H1 (cell line): ENCODE measurements around the gene CHRNA5. TPM values are rescaled to one million over a fixed set of nuclear protein-coding genes. Genes with fewer than 3 reads are reported as not detected.

Experiments
- POU5F1 ChIP-seq: IDR thresholded peaks from 2 replicates; pipeline ENCODE4 v1.6.1; 2011; ENCODE audit warnings: low read depth, mild to moderate bottlenecking, low read length, moderate library complexity
- RBBP5 ChIP-seq: IDR thresholded peaks from 2 replicates; pipeline ENCODE4 v1.7.1; 2012; ENCODE audit warnings: low read depth, mild to moderate bottlenecking, inconsistent platforms, low read length, moderate library complexity, borderline replicate concordance
- RNF2 ChIP-seq: fragments of 200-900, 300-1000 bp; sonication (generic); IDR thresholded peaks from 2 replicates; pipeline ENCODE4 v1.7.1; 2016; ENCODE audit warnings: borderline replicate concordance, low read depth, mild to moderate bottlenecking, antibody characterized with exemption, low read length; ENCODE audit not compliant: poor library complexity, severe bottlenecking; ENCODE audit errors: missing control alignments
- polyA plus RNA-seq, 7 experiments: library from polyadenylated mRNA; depleted of rRNA in 3 of 7; stranded (reverse) in 5 of 7; unstranded in 2 of 7; fragments of >200 nt in 5 of 7; fragments of 200-250 nt in 2 of 7; gene quantifications; 1 replicate in 5 of 7; 2 replicates in 1 of 7; 4 replicates in 1 of 7; pipeline versions ENCODE4 v1.2.1 to v1.2.3, GENCODE V29; 2011 to 2013; ENCODE audit warnings: missing spikeins in 2 of 7, mixed read lengths in 2 of 7
- total RNA-seq: library from RNA; stranded (reverse); fragmentation: NEBNext Ultra II Directional; extraction: Animal tissue kit (Norgen Biotek cat#: 25700); gene quantifications from 2 replicates; pipeline ENCODE4 v1.2.1, GENCODE V29; 2021
- TF ChIP-seq, protein P1 (sequence below): fragments of 300-600 bp; sonication (generic); IDR thresholded peaks from 2 replicates; pipeline ENCODE4 v1.7.1; 2012; ENCODE audit warnings: low read length, moderate library complexity, mild to moderate bottlenecking, inconsistent platforms; ENCODE audit not compliant: insufficient replicate concordance
- TF ChIP-seq, protein P2 (sequence below): IDR thresholded peaks from 2 replicates; pipeline ENCODE4 v1.6.1; 2012; ENCODE audit warnings: low read length, inconsistent platforms
- TF ChIP-seq, protein P3 (sequence below), 3 experiments: IDR thresholded peaks; 1 replicate in 2 of 3; 2 replicates in 1 of 3; pipeline versions ENCODE4 v1.5.1 to v1.6.1; 2011; ENCODE audit warnings: low read length in 3 of 3, mild to moderate bottlenecking in 3 of 3, inconsistent platforms in 2 of 3, low read depth in 1 of 3, moderate library complexity in 1 of 3; ENCODE audit not compliant: insufficient read depth in 1 of 3; ENCODE audit errors: control extremely low read depth in 1 of 3

CHRNA5 gene
- total and polyA plus RNA-seq, 2 of the 8 experiments (the other 6 are each of a cell fraction or from before 2014, with no cell fraction given): 13.5 to 31.4 TPM

DNA sequence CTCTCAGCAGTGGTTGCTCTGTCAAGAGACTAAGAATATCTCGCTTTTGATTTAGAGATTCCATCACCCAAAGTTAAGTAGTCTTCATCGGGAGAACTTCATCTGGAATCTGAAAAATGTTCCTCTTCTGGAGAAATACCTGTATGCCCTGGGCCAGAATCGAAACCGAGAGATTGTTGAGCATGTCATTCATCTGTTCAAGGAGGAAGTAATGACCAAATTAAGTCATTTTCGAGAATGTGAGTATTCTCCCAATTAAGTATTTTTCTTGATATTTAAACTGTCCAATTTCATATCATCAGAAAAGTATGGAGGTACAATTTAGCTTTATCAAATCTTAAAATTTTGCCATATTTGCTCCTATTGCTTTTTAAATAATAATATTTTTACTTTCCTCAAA is 38.0 kb upstream of the CHRNA5 start (continued):
- TF ChIP-seq, protein P1, sequence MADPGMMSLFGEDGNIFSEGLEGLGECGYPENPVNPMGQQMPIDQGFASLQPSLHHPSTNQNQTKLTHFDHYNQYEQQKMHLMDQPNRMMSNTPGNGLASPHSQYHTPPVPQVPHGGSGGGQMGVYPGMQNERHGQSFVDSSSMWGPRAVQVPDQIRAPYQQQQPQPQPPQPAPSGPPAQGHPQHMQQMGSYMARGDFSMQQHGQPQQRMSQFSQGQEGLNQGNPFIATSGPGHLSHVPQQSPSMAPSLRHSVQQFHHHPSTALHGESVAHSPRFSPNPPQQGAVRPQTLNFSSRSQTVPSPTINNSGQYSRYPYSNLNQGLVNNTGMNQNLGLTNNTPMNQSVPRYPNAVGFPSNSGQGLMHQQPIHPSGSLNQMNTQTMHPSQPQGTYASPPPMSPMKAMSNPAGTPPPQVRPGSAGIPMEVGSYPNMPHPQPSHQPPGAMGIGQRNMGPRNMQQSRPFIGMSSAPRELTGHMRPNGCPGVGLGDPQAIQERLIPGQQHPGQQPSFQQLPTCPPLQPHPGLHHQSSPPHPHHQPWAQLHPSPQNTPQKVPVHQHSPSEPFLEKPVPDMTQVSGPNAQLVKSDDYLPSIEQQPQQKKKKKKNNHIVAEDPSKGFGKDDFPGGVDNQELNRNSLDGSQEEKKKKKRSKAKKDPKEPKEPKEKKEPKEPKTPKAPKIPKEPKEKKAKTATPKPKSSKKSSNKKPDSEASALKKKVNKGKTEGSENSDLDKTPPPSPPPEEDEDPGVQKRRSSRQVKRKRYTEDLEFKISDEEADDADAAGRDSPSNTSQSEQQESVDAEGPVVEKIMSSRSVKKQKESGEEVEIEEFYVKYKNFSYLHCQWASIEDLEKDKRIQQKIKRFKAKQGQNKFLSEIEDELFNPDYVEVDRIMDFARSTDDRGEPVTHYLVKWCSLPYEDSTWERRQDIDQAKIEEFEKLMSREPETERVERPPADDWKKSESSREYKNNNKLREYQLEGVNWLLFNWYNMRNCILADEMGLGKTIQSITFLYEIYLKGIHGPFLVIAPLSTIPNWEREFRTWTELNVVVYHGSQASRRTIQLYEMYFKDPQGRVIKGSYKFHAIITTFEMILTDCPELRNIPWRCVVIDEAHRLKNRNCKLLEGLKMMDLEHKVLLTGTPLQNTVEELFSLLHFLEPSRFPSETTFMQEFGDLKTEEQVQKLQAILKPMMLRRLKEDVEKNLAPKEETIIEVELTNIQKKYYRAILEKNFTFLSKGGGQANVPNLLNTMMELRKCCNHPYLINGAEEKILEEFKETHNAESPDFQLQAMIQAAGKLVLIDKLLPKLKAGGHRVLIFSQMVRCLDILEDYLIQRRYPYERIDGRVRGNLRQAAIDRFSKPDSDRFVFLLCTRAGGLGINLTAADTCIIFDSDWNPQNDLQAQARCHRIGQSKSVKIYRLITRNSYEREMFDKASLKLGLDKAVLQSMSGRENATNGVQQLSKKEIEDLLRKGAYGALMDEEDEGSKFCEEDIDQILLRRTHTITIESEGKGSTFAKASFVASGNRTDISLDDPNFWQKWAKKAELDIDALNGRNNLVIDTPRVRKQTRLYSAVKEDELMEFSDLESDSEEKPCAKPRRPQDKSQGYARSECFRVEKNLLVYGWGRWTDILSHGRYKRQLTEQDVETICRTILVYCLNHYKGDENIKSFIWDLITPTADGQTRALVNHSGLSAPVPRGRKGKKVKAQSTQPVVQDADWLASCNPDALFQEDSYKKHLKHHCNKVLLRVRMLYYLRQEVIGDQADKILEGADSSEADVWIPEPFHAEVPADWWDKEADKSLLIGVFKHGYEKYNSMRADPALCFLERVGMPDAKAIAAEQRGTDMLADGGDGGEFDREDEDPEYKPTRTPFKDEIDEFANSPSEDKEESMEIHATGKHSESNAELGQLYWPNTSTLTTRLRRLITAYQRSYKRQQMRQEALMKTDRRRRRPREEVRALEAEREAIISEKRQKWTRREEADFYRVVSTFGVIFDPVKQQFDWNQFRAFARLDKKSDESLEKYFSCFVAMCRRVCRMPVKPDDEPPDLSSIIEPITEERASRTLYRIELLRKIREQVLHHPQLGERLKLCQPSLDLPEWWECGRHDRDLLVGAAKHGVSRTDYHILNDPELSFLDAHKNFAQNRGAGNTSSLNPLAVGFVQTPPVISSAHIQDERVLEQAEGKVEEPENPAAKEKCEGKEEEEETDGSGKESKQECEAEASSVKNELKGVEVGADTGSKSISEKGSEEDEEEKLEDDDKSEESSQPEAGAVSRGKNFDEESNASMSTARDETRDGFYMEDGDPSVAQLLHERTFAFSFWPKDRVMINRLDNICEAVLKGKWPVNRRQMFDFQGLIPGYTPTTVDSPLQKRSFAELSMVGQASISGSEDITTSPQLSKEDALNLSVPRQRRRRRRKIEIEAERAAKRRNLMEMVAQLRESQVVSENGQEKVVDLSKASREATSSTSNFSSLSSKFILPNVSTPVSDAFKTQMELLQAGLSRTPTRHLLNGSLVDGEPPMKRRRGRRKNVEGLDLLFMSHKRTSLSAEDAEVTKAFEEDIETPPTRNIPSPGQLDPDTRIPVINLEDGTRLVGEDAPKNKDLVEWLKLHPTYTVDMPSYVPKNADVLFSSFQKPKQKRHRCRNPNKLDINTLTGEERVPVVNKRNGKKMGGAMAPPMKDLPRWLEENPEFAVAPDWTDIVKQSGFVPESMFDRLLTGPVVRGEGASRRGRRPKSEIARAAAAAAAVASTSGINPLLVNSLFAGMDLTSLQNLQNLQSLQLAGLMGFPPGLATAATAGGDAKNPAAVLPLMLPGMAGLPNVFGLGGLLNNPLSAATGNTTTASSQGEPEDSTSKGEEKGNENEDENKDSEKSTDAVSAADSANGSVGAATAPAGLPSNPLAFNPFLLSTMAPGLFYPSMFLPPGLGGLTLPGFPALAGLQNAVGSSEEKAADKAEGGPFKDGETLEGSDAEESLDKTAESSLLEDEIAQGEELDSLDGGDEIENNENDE: no peak
- TF ChIP-seq POU5F1: no peak
- TF ChIP-seq, protein P2, sequence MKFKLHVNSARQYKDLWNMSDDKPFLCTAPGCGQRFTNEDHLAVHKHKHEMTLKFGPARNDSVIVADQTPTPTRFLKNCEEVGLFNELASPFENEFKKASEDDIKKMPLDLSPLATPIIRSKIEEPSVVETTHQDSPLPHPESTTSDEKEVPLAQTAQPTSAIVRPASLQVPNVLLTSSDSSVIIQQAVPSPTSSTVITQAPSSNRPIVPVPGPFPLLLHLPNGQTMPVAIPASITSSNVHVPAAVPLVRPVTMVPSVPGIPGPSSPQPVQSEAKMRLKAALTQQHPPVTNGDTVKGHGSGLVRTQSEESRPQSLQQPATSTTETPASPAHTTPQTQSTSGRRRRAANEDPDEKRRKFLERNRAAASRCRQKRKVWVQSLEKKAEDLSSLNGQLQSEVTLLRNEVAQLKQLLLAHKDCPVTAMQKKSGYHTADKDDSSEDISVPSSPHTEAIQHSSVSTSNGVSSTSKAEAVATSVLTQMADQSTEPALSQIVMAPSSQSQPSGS: no peak
- TF ChIP-seq, protein P3, sequence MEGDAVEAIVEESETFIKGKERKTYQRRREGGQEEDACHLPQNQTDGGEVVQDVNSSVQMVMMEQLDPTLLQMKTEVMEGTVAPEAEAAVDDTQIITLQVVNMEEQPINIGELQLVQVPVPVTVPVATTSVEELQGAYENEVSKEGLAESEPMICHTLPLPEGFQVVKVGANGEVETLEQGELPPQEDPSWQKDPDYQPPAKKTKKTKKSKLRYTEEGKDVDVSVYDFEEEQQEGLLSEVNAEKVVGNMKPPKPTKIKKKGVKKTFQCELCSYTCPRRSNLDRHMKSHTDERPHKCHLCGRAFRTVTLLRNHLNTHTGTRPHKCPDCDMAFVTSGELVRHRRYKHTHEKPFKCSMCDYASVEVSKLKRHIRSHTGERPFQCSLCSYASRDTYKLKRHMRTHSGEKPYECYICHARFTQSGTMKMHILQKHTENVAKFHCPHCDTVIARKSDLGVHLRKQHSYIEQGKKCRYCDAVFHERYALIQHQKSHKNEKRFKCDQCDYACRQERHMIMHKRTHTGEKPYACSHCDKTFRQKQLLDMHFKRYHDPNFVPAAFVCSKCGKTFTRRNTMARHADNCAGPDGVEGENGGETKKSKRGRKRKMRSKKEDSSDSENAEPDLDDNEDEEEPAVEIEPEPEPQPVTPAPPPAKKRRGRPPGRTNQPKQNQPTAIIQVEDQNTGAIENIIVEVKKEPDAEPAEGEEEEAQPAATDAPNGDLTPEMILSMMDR (IDR thresholded peaks at IDR 0.05; ENCODE audit: control extremely low read depth in 1 of 3, insufficient read depth in 1 of 3, low read depth in 1 of 3, low read length in 3 of 3): no peak
- no peak for TF ChIP-seq RNF2
- no peak for TF ChIP-seq RBBP5
